BLaER1 (cell line): ENCODE data around the gene ZMIZ2.
"Not testable (repeated sequence)": the region's sequence is repeated elsewhere in the genome, so short reads cannot be mapped to it uniquely, and the experiment has no call there.

Experiments used
- H3K27ac ChIP-seq: shearing (Covaris generic); formaldehyde crosslinking; 2 replicates; pipeline ENCODE4 v1.8.1; 2022
- H3K27me3 ChIP-seq: shearing (Covaris generic); formaldehyde crosslinking; 2 replicates; pipeline ENCODE4 v1.8.1; 2022
- H3K36me3 ChIP-seq: shearing (Covaris generic); formaldehyde crosslinking; 2 replicates; pipeline ENCODE4 v1.8.1; 2022
- H3K4me1 ChIP-seq: shearing (Covaris generic); formaldehyde crosslinking; 2 replicates; pipeline ENCODE4 v1.8.1; 2022
- H3K4me2 ChIP-seq: shearing (Covaris generic); formaldehyde crosslinking; 2 replicates; pipeline ENCODE4 v1.8.1; 2022
- H3K4me3 ChIP-seq: shearing (Covaris generic); formaldehyde crosslinking; 2 replicates; pipeline ENCODE4 v1.8.1; 2022
- H3K9ac ChIP-seq: shearing (Covaris generic); formaldehyde crosslinking; 2 replicates; pipeline ENCODE4 v1.8.1; 2022
- H3K9me3 ChIP-seq: shearing (Covaris generic); formaldehyde crosslinking; 2 replicates; pipeline ENCODE4 v1.8.1; 2022
- H4K20me1 ChIP-seq: shearing (Covaris generic); formaldehyde crosslinking; 2 replicates; pipeline ENCODE4 v1.8.1; 2022
- Cebpa-rat ChIP-seq: shearing (Covaris generic); IDR thresholded peaks from 2 replicates; pipeline ENCODE4 v1.8.1; 2022

ZMIZ2 gene

DNA sequence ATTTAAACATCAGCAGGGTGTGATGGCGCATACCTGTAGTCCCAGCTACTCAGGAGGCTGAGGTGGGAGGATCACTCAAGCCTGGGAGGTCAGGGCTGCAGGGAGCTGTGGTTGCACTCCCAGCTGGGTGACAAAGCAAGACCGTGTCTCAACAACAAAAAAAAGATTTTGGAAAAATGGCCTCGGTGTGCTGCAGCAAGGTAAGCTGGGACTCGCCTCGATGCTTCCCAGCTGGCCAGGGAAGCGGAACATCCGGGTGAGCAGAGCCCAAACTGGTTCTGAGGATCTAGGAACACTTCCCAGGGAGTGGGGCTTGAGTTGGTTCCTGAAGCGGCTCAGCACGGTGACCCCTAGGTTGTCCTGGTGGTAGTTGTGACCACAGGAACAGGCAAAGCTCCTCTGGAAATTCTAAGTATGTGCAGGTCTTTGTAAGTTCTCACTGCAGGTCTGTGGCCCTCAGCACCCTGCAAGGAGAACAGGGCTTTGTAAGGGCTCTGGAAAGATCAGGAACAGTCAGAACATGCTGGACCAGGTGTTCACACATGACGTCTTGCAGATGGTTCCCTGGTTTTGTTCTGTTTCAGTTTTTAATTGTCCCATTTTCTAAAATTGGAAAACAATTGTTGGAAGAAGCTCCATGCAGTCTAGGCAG is 38.6 kb upstream of the ZMIZ2 start:
- Histone ChIP-seq H3K9me3 (no peaks in the 10 kb centered on the region), H3K27me3 (no peaks in the 10 kb centered on the region), H3K4me1 (no peaks in the 10 kb centered on the region), H3K36me3 (peaks cover 44% of the 10 kb centered on the region), H3K4me3 (no peak overlapping the region), H3K27ac (no peak overlapping the region), H4K20me1 (no peaks in the 10 kb centered on the region), H3K4me2 (no peak overlapping the region), H3K9ac (no peak overlapping the region)
- no peak for TF ChIP-seq Cebpa-rat

DNA sequence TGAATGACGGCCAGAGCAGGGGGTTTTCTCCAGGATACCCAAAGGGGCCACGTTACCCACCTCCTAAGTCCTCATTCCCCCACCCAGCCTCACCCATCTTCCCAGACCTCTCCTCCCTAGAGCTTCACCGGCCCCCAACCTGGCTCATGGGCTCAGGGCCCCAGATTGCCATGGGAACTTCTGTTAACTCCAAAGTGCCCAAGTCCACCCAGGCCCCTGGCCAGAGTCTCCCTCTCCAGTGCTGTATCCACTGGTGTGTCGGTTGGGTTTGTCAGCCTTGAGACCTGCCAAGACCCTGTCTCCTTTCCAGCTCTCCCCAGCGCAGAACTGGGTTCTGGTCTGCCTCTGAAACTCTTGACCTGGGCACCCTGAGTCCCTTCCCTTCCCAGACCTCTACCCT is 37.1 kb upstream of the ZMIZ2 start:
- no peak for TF ChIP-seq Cebpa-rat
- H3K4me2 ChIP-seq: no peak overlapping the region
- no peaks in the 10 kb centered on the region for H3K27me3 ChIP-seq
- H3K36me3 ChIP-seq: peaks cover 37% of the 10 kb centered on the region
- H3K27ac ChIP-seq: no peak overlapping the region
- H3K4me1 ChIP-seq: no peaks in the 10 kb centered on the region
- H4K20me1 ChIP-seq: no peaks in the 10 kb centered on the region
- H3K9ac ChIP-seq: no peak overlapping the region
- no peaks in the 10 kb centered on the region for H3K9me3 ChIP-seq
- no peak overlapping the region for H3K4me3 ChIP-seq

DNA sequence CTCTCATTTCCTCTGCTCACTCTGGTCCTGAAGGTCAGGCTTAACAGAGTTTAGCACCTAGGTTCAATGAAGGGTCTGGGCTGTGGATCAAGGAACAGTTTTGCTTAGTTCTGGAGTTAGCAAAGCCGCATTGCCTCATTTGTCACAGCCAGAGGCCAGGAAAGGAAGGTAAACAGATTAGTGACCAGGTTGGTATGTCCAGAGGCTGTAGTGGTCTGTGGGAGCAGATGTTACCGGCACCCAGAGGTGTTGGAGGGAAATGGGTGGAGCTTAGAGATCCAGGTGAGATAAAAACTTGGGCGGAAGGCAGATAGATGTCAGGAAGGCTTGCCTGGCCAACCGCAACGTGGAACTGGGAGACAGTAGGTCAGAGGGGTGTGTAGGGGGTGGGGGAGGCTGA is 36.6 kb upstream of the ZMIZ2 start:
- H3K36me3 ChIP-seq: peaks cover 32% of the 10 kb centered on the region
- H3K27ac ChIP-seq: no peak overlapping the region
- H3K27me3 ChIP-seq: no peaks in the 10 kb centered on the region
- no peak overlapping the region for H3K4me2 ChIP-seq
- H3K9me3 ChIP-seq: no peaks in the 10 kb centered on the region
- H3K9ac ChIP-seq: no peak overlapping the region
- no peak overlapping the region for H3K4me3 ChIP-seq
- H3K4me1 ChIP-seq: no peaks in the 10 kb centered on the region
- H4K20me1 ChIP-seq: no peaks in the 10 kb centered on the region
- TF ChIP-seq Cebpa-rat: no peak

DNA sequence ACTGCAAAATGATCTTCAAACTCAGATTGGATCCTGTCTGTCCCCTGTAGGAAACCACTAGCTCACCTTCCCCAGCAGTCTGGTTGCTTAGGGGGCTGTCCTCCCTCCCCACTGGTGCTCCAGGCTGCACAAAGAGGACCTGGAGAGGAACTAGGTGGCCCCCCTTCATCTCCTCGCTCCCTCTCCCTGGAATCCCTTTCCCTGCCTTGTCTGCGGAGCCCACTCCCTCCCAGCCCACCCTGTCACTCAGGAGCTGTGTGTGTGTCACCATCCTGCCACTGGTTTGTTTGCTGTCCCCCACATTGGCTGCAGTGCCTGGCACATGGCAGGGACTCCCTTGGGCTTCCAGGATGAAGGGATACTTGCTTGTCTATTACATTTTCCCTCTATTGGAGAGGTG is 35.5 kb upstream of the ZMIZ2 start:
- TF ChIP-seq Cebpa-rat: no peak
- no peak overlapping the region for H3K4me3 ChIP-seq
- no peak overlapping the region for H3K9ac ChIP-seq
- H3K4me2 ChIP-seq: no peak overlapping the region
- peaks cover 21% of the 10 kb centered on the region for H3K36me3 ChIP-seq
- H3K9me3 ChIP-seq: no peaks in the 10 kb centered on the region
- no peaks in the 10 kb centered on the region for H3K27me3 ChIP-seq
- no peak overlapping the region for H3K27ac ChIP-seq
- H4K20me1 ChIP-seq: no peaks in the 10 kb centered on the region
- no peaks in the 10 kb centered on the region for H3K4me1 ChIP-seq

DNA sequence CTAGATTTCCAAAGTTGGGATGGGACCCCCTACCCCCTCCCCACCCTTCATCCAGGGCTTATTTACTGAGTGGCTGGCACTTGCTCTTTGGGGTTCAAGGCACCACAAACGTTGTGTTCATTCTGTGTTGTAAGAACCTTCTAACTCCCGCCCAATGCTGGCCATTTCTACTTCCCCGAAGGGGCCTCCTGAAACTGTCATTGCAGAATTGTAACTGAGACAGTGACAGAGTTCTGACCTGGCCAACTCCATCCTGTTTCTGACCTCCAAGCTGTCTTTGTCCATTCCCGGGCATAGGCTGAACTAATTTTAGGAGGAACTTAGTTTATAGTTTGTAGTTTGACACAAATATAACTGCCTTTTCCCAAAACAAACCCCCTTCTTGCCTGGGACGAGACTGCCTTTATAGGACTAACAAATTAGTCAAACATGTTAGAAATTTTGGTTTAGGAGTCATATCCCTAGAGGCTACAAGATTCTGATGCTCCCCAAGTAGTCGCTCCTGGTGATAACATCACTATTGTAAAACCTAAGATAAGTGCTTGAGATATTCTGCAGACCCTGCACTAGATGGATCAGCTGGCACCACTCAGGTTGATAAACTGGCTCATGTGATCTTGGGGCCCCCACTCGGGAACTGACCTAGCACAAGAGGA is 34.8 kb upstream of the ZMIZ2 start:
- peaks cover 14% of the 10 kb centered on the region for H3K36me3 ChIP-seq
- H4K20me1 ChIP-seq: no peaks in the 10 kb centered on the region
- no peak overlapping the region for H3K9ac ChIP-seq
- H3K27me3 ChIP-seq: no peaks in the 10 kb centered on the region
- no peak for TF ChIP-seq Cebpa-rat
- H3K4me3 ChIP-seq: no peak overlapping the region
- H3K9me3 ChIP-seq: no peaks in the 10 kb centered on the region
- H3K4me1 ChIP-seq: no peaks in the 10 kb centered on the region
- H3K4me2 ChIP-seq: no peak overlapping the region
- no peak overlapping the region for H3K27ac ChIP-seq

DNA sequence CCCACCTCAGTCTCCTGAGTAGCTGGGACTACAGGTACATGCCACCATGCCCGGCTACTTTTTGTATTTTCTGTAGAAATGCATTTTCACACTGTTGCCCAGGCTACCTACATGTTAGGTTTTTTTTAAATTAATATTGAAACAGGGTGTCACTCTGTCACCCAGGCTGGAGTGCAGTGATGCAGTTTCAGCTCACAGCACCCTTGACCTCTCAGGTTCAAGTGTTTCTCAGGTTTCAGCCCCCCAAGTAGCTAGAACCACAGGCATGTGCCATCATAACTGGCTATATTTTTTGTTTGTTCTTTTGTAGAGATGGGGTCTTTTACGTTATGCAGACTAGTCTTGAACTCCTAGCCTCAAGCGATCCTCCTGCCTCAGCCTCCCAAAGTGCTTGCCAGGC is 32.4 kb upstream of the ZMIZ2 start:
- no peaks in the 10 kb centered on the region for H3K4me1 ChIP-seq
- no peak overlapping the region for H3K4me2 ChIP-seq
- TF ChIP-seq Cebpa-rat: no peak
- no peak overlapping the region for H3K4me3 ChIP-seq
- H3K36me3 ChIP-seq: no peaks in the 10 kb centered on the region
- H3K9me3 ChIP-seq: peaks cover 16% of the 10 kb centered on the region
- H3K27me3 ChIP-seq: no peaks in the 10 kb centered on the region
- H4K20me1 ChIP-seq: no peaks in the 10 kb centered on the region
- no peak overlapping the region for H3K9ac ChIP-seq
- H3K27ac ChIP-seq: no peak overlapping the region

DNA sequence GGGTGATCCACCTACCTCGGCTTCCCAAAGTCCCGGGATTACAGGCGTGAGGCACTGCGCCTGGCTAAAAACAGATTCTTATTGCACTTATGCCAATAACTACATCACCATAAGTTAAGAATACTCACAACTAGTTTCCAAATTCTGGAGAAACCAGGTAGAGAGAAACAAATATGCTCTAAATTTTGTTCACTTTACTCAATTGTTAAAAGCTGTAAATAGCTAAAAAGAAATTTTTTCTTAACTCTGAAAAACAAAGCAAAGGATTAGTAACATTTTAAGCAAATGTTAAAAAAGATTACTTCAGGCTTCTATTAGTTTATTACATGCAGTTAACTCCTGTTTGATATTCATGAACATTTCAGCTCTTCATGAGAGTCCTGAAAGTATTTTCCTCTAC is 28.3 kb upstream of the ZMIZ2 start:
- no peaks in the 10 kb centered on the region for H3K36me3 ChIP-seq
- H3K27me3 ChIP-seq: no peaks in the 10 kb centered on the region
- no peak overlapping the region for H3K27ac ChIP-seq
- no peak overlapping the region for H3K4me2 ChIP-seq
- peaks cover 37% of the 10 kb centered on the region for H3K9me3 ChIP-seq
- no peaks in the 10 kb centered on the region for H4K20me1 ChIP-seq
- H3K4me1 ChIP-seq: no peaks in the 10 kb centered on the region
- H3K4me3 ChIP-seq: no peak overlapping the region
- no peak for TF ChIP-seq Cebpa-rat
- no peak overlapping the region for H3K9ac ChIP-seq

DNA sequence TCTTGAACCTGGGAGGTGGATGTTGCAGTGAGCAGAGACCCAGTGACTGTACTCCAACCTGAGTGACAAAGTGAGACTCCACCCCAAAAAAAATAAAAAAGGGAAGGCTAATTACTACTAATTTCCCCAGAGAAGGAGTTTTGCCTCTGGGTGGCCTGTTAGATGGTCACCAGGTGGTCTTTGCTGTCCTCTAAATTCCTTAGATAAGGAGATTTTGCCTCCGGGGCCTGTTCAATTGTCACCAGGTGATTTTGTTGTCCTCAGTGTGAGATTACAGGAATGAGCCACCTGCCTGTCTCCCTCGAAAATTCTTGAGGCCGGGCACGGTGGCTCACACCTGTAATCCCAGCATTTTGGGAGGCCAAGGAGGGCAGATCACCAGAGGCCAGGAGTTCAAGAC is 24.4 kb upstream of the ZMIZ2 start:
- no peak overlapping the region for H3K27ac ChIP-seq
- H3K9me3 ChIP-seq: peaks cover 37% of the 10 kb centered on the region
- H3K4me2 ChIP-seq: no peak overlapping the region
- H3K9ac ChIP-seq: no peak overlapping the region
- TF ChIP-seq Cebpa-rat: no peak
- H3K4me3 ChIP-seq: no peak overlapping the region
- no peaks in the 10 kb centered on the region for H3K27me3 ChIP-seq
- no peaks in the 10 kb centered on the region for H3K4me1 ChIP-seq
- H4K20me1 ChIP-seq: no peaks in the 10 kb centered on the region
- H3K36me3 ChIP-seq: no peaks in the 10 kb centered on the region

DNA sequence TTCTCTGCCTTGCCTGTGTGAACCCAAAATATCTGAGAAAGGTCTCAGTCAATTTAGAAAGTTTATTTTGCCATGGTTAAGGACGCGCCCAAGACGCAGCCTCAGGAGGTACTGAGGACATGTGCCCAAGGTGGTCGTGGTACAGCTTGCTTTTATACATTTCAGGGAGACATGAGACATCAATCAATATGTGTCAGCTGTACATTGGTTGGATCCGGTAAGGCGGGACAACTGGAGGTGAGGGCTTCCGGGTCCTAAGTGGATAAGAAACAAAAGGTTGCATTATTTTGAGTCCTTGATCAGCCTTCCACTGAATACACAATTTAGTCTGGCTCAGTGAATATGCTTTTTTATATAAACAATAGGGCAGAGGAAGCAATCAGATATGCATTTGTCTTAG is 22.4 kb upstream of the ZMIZ2 start:
- not testable (repeated sequence) for H3K4me3 ChIP-seq, H3K4me2 ChIP-seq, H3K27me3 ChIP-seq, H3K4me1 ChIP-seq, H3K9ac ChIP-seq, H3K27ac ChIP-seq, H4K20me1 ChIP-seq, H3K36me3 ChIP-seq
- H3K9me3 ChIP-seq: peaks cover 21% of the 10 kb centered on the region

DNA sequence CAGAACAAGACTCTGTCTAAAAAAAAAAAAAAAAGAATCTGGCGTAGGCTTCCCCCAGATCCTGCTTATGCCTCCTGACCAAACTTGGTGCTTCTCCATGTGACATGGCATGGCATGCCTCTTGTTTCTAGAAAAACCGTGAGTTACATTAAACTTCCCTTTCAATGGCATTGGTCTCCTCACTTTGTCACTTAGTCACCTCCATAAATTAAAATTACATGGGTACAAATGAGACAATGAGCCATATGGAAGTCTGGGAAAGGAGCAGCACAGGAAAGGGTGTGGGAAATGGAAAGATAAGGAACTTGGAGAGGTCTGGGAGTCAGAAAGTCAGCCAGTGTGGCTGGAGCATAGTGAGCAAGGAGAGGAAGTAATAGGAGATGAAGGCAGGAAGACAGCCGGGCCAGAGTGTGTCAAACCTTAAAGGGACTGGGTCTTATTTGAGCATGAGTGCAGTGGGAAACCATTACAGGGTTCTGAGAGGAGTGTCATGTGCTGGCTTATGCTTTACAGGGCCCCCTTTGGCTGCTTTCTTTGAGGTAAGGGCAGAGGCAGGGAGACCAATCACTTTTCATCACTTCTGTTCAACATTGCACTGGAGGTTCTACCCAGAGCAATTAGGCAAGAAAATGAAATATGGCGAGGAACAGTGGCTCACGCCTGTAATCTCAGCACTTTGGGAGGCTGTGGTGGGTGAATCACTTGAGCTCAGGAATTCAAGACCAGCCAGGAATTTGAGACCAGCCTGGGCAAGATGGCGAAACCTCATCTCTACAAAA is 21.3 kb upstream of the ZMIZ2 start:
- H4K20me1 ChIP-seq: no peaks in the 10 kb centered on the region
- TF ChIP-seq Cebpa-rat: no peak
- H3K4me3 ChIP-seq: no peak overlapping the region
- peaks cover 6% of the 10 kb centered on the region for H3K4me1 ChIP-seq
- no peak overlapping the region for H3K27ac ChIP-seq
- peaks cover 10% of the 10 kb centered on the region for H3K9me3 ChIP-seq
- no peaks in the 10 kb centered on the region; the same call in 1 of the 2 replicates for H3K27me3 ChIP-seq
- no peaks in the 10 kb centered on the region for H3K36me3 ChIP-seq
- H3K9ac ChIP-seq: no peak overlapping the region
- H3K4me2 ChIP-seq: no peak overlapping the region
